Calu3 (cell line): Measurements from ENCODE around the gene SLC1A6. TPM values are rescaled to one million over a fixed set of nuclear protein-coding genes. Genes with fewer than 3 reads are reported as not detected.
"Not testable (repeated sequence)": the region's sequence is repeated elsewhere in the genome, so short reads cannot be mapped to it uniquely, and the experiment has no call there.

Experiments used
- BruUV-seq: library from RNA; stranded (reverse); fragments of 400-500 nt; replicated peaks from 2 replicates; lab custom pipeline; 2021; lab: Mats Ljungman, UMichigan
- CTCF ChIA-PET: fragments of 300-600 bp; sonication (Branson Sonifier 250); formaldehyde crosslinking; loops from one replicate; lab custom pipeline; 2022; ENCODE audit warnings: antibody characterized with exemption; lab: Charles Lee
- DNase-seq: peaks from one replicate; pipeline ENCODE4 v3.0.0; 2022
- H3K27ac Mint-ChIP-seq: one replicate; pipeline ENCODE4 v1.8.0; 2022; ENCODE audit warnings: mixed read lengths; ENCODE audit not compliant: unreplicated experiment
- H3K27me3 Mint-ChIP-seq: one replicate; pipeline ENCODE4 v1.8.0; 2022; ENCODE audit warnings: mixed read lengths; ENCODE audit not compliant: unreplicated experiment
- H3K36me3 Mint-ChIP-seq: one replicate; pipeline ENCODE4 v1.8.0; 2022; ENCODE audit warnings: mild to moderate bottlenecking, moderate library complexity, mixed read lengths; ENCODE audit not compliant: insufficient read depth, unreplicated experiment
- H3K4me1 Mint-ChIP-seq: one replicate; pipeline ENCODE4 v1.8.0; 2022; ENCODE audit warnings: mild to moderate bottlenecking, low read depth, mixed read lengths; ENCODE audit not compliant: unreplicated experiment
- H3K4me3 Mint-ChIP-seq: one replicate; pipeline ENCODE4 v1.8.0; 2022; ENCODE audit warnings: mild to moderate bottlenecking, low read depth, moderate library complexity, mixed read lengths; ENCODE audit not compliant: unreplicated experiment
- H3K9me3 Mint-ChIP-seq: one replicate; pipeline ENCODE4 v1.8.0; 2022; ENCODE audit warnings: low read depth, mixed read lengths; ENCODE audit not compliant: unreplicated experiment
- intact Hi-C: fragments of 100-400 bp; cut with micrococcal nuclease; formaldehyde crosslinking; loops from one replicate; pipeline ENCODE4 v1.10.0; 2022; ENCODE audit not compliant: unreplicated experiment
- total RNA-seq: library from RNA; stranded (reverse); gene quantifications from 2 replicates; pipeline ENCODE4 v1.2.3, GENCODE V29; 2022
- TF ChIP-seq, protein P1 (sequence below): fragments of 200-600 bp; IDR thresholded peaks from one replicate; pipeline ENCODE4 v1.8.0; 2022; ENCODE audit warnings: antibody characterized with exemption; ENCODE audit not compliant: unreplicated experiment

SLC1A6 gene
- total RNA-seq, 1 experiment from 2014 or later, result not detected

DNA sequence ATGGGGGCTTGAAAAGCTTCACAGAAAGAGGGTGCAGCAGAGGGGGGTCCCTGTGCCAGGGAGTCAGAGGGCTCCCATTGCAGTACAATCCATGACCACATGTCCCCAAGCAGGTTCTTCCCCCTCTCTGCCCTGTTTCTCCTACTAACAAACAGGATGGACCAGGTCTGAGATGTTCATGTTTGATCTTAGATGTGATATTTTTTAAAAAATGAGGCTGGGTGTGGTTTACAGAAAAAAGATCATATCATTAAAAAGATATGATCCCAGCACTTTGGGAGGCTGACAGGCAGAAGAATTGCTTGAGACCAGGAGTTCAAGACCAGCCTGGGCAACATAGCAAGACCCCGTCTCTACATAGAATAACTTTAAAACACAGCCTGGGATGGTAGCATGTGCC lies 29.2 kb downstream of the SLC1A6 start:
- DNase-seq, result no peak
- no peaks in the 10 kb centered on the region for H3K27me3 Mint-ChIP-seq
- no peaks in the 10 kb centered on the region for H3K36me3 Mint-ChIP-seq
- H3K9me3 Mint-ChIP-seq, result no peaks in the 10 kb centered on the region
- CTCF ChIA-PET, result interaction anchor here (0.7 kb wide), 2 partner anchors 27 to 429 kb away, joined by 4 to 6 read pairs; partner anchors contain the start of gene AKAP8
- TF ChIP-seq, protein P1, sequence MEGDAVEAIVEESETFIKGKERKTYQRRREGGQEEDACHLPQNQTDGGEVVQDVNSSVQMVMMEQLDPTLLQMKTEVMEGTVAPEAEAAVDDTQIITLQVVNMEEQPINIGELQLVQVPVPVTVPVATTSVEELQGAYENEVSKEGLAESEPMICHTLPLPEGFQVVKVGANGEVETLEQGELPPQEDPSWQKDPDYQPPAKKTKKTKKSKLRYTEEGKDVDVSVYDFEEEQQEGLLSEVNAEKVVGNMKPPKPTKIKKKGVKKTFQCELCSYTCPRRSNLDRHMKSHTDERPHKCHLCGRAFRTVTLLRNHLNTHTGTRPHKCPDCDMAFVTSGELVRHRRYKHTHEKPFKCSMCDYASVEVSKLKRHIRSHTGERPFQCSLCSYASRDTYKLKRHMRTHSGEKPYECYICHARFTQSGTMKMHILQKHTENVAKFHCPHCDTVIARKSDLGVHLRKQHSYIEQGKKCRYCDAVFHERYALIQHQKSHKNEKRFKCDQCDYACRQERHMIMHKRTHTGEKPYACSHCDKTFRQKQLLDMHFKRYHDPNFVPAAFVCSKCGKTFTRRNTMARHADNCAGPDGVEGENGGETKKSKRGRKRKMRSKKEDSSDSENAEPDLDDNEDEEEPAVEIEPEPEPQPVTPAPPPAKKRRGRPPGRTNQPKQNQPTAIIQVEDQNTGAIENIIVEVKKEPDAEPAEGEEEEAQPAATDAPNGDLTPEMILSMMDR, result no peak
- no peak overlapping the region for H3K4me3 Mint-ChIP-seq
- no peak overlapping the region for H3K27ac Mint-ChIP-seq
- no peaks in the 10 kb centered on the region for H3K4me1 Mint-ChIP-seq
- BruUV-seq, result no TSS peak
- intact Hi-C loops, result no loop called here

DNA sequence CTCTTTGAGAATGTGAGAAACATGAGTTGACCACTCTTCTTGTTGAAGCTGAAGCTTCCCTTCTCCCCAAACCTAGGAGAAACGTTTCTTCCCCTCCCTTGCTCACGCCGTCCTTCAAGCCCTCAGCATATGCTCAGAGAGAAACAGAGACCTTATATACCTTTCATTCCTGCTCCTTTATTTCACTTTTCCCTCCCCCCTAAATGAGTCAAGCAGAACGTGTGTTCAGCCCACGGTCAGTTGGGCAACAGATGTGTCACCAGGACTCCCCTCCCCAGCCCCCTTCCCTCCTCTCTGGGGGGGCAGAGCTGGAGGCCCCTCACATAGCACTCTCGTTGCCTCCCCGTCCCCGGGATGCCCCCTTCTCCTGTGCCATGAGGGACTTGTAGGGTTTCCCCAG lies 29.8 kb downstream of the SLC1A6 start:
- H3K4me3 Mint-ChIP-seq, result no peak overlapping the region
- no TSS peak for BruUV-seq
- peaks cover under 1% of the 10 kb centered on the region for H3K9me3 Mint-ChIP-seq
- H3K27me3 Mint-ChIP-seq, result peaks cover 5% of the 10 kb centered on the region
- CTCF ChIA-PET, result no interaction called here
- no peaks in the 10 kb centered on the region for H3K36me3 Mint-ChIP-seq
- DNase-seq, result no peak
- no peaks in the 10 kb centered on the region for H3K4me1 Mint-ChIP-seq
- no peak overlapping the region for H3K27ac Mint-ChIP-seq
- TF ChIP-seq, protein P1, result no peak
- intact Hi-C loops, result no loop called here

DNA sequence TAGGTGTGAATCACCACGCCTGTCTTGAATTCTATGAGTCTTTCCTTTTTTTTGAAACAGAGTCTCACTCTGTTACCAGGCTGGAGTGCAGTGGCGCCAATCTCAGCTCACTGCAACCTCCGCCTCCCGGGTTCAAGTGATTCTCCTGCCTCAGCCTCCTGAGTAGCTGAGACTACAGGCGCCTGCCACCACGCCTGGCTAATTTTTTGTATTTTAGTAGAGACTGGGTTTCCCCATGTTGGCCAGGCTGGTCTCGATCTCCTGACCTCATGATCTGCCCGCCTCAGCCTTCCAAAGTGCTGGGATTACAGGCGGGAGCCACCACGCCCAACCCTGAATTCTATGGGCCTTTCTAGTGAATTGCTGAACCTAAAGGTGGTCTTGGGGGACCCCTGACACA lies 30.3 kb downstream of the SLC1A6 start:
- BruUV-seq, H3K9me3 Mint-ChIP-seq, H3K27me3 Mint-ChIP-seq, H3K27ac Mint-ChIP-seq, DNase-seq, intact Hi-C loops, H3K4me3 Mint-ChIP-seq, H3K4me1 Mint-ChIP-seq, H3K36me3 Mint-ChIP-seq: not testable (repeated sequence)
- CTCF ChIA-PET, result interaction anchor here (0.6 kb wide), 1 partner anchor 303 kb away, joined by 7 read pairs; no protein-coding TSS in a partner anchor

DNA sequence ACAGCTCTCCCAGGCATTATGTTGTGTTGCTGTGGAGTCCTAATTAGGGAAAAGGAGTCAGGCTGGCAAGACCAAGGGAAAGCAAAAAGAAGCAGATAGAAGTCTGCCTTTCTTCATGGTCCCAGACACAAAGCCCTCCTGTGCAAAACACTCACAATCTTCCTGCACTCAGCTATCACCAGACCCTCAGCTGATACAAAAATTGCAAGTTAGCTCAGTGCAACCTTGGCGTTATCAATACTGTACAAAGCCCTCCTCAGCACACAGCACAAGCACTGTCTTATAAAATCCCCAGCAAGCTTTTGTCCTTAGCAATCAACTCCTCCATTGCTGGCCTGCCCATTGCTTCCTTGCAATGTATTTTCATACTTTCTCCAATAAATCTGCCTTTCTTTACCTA lies 35.2 kb downstream of the SLC1A6 start:
- Mint-ChIP-seq H3K27me3 (peaks cover 27% of the 10 kb centered on the region), H3K9me3 (peaks cover 3% of the 10 kb centered on the region), H3K27ac (no peak overlapping the region), H3K36me3 (no peaks in the 10 kb centered on the region), H3K4me3 (no peak overlapping the region), H3K4me1 (no peaks in the 10 kb centered on the region)
- no TSS peak for BruUV-seq
- TF ChIP-seq, protein P1, result no peak
- intact Hi-C loops, result no loop called here
- no peak for DNase-seq
- CTCF ChIA-PET, result interaction anchor here (0.5 to 0.6 kb wide), 2 partner anchors 147 to 437 kb away, joined by 3 to 4 read pairs; no protein-coding TSS in a partner anchor

DNA sequence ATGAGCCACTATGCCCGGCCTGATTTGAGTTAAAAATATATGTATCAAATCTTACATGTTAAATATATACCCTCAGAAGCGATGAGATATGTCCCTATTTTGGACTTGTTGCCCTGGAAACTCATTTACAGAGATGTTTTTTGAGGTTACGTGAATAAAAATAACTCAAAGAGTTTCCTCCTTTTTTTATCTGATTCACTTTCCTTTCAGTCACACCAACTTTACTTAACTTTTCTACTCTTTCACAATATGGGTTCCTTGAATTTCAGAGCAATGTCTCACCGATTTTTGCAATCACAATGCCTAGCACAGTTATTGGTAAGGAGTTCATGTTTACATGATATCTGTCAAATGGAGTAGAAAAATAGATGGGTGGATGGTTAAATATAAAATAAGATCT lies 36.1 kb downstream of the SLC1A6 start:
- intact Hi-C loops, result no loop called here
- peaks cover 3% of the 10 kb centered on the region for H3K9me3 Mint-ChIP-seq
- H3K4me1 Mint-ChIP-seq, result no peaks in the 10 kb centered on the region
- TF ChIP-seq, protein P1, result no peak
- DNase-seq, result no peak
- BruUV-seq, result no TSS peak
- no peak overlapping the region for H3K27ac Mint-ChIP-seq
- CTCF ChIA-PET, result interaction anchor here (0.6 kb wide), 1 partner anchor 436 kb away, joined by 4 read pairs; no protein-coding TSS in a partner anchor
- no peaks in the 10 kb centered on the region for H3K36me3 Mint-ChIP-seq
- peaks cover 27% of the 10 kb centered on the region for H3K27me3 Mint-ChIP-seq
- H3K4me3 Mint-ChIP-seq, result no peak overlapping the region
